Ureter (tissue), 1 donor: ENCODE measurements around the gene NCLN. TPM values are rescaled to one million over a fixed set of nuclear protein-coding genes. Genes with fewer than 3 reads are reported as not detected.
"Not testable (repeated sequence)": the region's sequence is repeated elsewhere in the genome, so short reads cannot be mapped to it uniquely, and the experiment has no call there.

ENCODE experiments used
- DNase-seq: peaks from one replicate; pipeline ENCODE4 v3.0.0-alpha.2; 2020; ENCODE audit warnings: low spot score
- total RNA-seq: library from RNA; stranded (reverse); gene quantifications from one replicate; pipeline ENCODE4 v1.2.4, GENCODE V29; 2023
- donor health status: DM: yes; HTN: yes; CAD: no.

NCLN gene
- total RNA-seq, 1 donor from 2014 or later: 69.2 TPM

GRCh38 chr19:3225169-3225485, 39.4 kb downstream of the NCLN start:
- DNase-seq: no peak

DNA sequence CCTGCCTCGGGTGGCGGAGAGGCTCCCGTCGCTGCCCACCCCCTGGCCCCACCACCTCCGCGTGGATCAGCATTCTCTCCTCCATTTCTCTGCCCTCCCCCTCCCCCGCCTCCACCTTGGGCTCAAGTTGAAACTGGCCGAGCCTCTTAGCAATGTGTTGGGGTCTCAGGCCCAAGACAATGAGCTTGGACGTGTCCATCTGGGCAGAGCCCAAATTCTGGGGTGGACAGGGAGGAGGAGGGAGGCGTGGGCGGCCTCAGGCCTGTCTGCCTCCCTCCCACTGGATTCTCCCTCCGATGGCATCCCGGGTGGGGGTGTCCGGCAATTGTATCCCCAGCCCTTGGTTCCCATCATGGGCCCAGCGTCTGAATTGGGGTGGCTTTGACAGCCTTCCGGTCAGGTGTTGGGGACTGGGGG, 40.0 kb downstream of the NCLN start:
- no peak for DNase-seq

DNA sequence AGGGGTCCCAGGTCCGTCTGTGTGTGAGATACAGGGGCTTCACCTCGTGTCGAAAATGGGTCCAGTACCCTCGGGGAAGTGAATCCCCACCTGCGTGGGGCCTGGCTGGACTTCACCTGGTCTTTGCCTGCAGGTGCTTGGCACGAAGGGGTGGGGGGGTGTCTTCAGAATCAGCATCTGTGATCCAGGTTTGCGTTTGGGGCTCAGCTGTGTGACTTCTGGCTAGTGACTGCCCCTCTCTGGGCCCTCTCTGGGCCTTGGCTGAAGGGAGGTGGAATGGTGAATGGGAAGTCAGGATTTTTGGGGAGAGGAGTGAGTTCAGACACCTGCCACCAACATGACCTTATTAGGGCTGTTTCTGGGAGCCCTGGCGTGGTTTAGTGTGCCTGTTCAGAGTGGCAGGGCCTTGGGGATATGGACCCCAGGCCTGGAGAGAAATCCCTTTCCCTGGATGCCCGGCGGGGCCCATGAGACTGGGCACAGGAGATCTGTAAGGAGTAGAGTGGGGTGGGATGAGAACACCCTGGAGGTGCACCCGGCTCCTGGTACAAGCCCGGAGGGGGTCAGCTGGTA, 41.4 kb downstream of the NCLN start:
- DNase-seq: no peak

DNA sequence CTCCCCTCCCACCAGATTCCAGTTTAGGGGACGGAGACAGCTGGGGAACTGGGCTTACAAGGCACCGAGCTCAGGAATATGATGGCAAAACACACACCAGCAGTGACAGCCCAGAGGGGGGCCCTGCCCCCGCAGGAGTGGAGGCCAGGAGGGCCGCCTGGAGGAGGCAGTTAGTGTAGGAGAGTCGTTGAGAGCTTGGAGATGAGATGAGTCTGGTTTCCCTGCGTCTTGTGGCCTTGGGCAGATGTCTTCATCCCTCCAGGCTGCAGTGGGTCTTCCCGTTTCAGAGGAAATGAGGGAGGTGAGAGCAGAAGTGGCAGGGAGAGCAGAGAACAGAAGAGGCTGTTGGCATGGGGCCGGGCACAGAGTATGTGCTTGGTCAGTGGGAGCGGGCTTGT, 43.6 kb downstream of the NCLN start:
- no peak for DNase-seq

DNA sequence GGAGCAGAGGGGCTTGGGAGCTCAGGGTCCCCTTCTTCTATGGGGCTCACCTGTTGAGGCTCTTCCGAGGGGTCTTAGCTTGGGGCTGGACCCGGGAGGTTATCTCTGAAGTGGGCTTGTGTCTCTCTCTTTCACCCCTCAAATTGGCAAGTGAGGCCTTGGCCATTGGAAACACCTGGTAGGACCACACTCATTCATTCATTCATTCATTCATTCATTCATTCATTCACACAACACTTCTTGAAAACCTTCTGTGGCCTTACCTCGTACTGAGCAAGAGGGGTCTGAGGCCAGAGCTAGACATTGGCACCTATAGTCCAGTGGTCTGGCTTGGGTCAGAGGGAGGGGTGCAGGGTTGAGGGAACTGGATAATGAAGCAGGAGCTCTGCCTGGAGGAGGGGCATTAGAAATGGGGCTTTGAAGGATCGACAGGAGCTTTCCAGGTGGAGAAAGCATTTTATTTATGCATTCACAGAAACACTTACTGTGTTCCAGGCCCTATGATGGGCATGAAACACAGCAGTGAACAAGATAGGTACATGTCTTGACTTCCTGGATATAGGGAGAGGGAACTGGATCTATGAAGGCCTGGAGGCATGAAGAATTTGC, 44.3 kb downstream of the NCLN start:
- no peak for DNase-seq

DNA sequence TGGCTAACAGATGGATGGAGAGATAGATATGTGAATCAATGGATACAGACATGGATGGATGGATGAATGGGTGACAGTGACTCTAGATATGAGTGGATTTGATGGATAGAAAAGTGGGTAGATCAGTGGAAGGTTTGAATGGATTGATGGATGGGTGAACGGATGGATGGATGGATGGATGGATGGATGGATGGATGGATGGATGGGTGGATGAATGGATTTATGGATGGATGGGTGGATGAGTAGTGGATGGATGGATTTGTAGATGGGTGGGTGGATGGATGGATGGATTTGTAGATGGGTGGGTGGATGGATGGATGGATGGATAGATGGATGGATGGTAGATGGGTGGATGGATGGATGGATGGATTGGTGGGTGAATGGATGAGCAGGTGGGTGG, 45.6 kb downstream of the NCLN start:
- no peak for DNase-seq

DNA sequence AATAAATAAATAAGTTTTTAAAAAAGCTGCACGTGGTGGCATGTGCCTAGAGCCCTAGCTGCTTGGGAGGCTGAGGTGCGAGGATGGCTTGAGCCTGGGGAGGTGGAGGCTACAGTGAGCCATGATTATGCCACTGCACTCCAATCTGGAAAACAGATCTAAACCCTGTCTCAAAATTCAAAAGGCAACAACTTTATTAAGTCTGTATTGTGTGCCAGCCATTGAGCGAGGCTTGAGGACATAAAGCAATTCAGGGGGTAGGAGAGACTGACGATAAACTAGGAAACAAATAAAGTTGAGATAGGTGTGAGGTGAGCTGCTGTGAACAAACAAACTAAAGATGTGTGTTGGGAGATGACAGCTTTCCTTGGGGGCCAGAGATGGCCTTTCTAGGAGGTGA, 47.4 kb downstream of the NCLN start:
- DNase-seq: no peak

DNA sequence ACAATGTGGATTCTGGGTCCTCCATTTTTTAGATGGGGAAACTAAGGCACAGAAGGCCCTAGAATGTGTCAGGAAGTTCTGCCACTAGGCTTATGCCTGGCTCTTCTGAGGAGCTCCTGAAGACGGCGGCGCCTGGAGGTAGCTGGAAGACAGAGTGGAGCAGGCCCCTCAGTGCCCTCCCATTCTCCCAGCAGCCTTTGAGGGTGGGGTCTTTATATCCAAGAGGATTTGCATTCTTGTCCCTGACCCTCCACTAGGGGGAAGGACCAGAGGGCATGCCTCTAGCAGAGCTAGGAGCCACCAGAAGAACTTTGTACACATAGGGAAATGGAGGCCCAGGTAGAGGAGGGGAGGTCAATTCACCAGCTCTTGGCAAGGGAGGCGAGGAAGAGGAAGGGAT, 48.1 kb downstream of the NCLN start:
- DNase-seq: no peak

DNA sequence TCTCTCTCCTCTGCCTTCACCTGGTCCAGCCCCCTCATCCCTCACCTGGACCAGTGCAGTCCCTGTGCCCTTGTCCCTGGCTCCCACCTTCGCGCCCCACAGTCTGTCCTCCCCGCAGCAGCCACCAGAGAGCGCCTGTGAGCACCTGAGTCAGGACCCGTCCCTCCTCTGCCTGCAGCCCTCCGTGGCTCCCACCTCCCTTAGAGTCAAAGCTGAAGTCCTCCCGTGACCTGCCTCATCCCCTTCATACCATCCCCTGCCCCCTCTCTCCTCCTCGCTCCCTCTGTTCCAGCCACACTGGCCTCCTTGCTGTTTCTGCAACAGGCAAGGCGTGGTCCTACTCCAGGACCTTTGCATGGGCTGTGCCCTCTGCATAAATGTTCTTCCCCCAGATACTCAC, 49.1 kb downstream of the NCLN start:
- no peak for DNase-seq

GRCh38 chr19:3235604-3236003, 49.9 kb downstream of the NCLN start:
- DNase-seq: not testable (repeated sequence)

DNA sequence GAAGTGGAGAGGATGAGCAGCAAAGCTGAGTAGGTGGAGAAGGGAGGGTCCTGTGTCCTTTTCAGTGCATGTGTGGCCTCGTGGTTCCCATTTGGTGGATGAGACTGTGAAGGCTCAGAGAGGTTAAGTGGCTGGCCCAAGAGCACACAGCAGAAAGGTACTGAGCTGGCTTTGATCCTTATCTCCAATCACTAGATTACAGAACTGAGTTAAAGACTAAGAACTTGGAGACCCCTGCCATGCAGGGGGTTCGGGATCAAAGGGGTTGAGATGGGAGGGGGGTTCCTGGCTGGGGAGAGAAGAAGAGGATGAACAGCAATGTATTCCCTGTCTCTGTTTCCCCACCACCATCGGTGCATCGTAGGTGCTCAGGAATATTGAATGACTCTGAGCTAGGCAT, 50.5 kb downstream of the NCLN start:
- DNase-seq: no peak

DNA sequence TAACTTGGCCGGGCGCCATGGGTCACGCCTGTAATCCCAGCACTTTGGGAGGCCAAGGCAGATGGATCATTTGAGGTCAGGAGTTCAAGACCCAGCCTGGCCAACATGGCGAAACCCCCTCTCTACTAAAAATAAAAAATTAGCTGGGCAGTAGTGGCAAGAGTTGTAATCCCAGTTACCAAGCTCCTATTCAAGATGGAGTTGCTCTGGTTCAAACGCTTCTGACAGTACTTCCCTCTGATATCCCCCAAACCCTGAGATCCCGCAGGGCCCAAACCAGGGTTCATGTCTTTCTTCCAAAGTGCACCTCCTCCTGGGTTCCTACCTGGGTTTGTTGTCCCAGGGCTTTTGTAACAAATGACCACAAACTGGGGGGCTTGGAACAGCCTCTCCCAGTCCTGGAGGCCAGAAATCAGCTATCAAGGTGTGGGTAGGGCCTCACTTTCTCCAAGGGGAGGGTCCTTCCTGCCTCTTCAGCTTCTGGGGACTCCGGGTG, 52.4 kb downstream of the NCLN start:
- DNase-seq: no peak

DNA sequence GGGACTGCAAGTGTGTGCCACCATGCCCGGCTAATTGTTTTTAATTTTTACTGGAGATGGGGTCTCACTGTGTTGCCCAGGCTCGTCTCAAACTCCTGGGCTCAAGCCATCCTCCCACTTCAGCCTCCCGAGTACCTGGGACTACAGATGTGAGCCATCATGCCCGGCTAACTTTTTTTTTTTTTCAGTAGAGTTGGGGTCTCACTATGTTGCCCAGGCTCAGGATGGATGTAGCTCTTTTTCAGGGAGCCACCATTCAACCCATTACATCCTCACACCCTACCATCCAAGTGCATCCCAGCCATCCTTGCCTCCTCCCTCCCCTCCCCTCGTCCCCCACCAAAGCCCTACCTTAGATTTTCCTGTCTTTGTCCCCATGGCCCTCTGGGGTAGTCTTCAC, 53.6 kb downstream of the NCLN start:
- DNase-seq: no peak

DNA sequence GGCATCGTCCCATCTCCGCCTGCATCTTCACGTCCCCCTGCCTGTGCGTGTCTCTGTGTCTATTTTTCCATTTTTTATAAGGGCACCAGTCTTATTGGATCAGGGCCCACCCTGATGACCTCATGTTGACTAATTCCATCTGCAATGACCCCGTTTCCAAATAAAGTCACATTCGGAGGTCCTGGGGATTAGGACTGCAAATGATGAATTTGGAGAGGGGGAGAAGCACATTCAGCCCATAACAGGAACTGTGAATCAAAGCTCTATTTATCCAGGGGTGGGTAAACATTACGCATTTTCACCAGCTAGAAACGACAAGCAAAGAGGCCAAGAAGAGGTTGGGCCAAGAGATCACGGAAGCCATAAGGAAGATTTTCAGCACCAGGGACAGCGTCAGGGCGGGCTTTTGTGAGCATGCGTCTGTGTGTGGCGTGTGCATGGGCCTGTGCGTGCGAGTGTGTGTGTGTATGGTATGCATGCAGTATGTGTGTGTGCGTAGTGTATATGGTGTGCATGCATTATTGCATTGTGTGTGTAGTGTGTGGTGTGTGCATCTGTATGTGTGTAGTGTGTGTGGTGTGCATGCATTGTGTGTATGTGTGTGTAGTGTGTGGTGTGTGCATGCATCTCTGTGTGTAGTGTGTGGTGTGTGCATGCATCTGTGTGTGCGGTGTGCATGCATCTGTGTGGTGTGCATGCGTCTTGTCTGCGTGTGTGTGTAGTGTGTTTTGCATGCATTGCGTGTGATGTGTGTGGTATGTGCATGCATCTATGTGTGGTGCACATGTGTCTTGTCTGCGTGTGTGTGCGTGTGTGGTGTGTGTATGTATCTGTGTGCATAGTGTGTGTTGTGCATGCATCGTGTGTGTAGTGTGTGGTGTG, 58.3 kb downstream of the NCLN start:
- DNase-seq: no peak

DNA sequence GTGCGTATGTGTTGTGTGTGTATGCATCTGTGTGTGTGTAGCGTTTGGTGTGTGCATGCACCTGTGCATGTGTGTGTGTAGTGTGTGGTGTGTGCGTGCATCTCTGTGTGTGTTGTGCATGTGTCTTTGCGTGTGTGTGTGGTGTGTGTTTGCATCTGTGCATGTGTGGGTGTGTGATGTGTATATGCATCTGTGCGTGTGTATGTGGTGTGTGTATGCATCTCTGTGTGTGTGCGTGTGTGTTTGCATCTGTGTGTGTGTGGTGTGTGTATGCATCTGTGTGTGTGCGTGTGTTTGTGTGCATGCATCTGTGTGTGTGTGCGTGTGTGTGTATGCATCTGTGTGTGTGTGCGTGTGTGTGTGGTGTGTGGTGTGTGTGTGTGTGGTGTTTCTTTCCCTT, 59.3 kb downstream of the NCLN start:
- no peak for DNase-seq

- DNase-seq: no peak
Observed at GRCh38 chr19:3248728-3249326, 63.1 kb downstream of the NCLN start.

DNA sequence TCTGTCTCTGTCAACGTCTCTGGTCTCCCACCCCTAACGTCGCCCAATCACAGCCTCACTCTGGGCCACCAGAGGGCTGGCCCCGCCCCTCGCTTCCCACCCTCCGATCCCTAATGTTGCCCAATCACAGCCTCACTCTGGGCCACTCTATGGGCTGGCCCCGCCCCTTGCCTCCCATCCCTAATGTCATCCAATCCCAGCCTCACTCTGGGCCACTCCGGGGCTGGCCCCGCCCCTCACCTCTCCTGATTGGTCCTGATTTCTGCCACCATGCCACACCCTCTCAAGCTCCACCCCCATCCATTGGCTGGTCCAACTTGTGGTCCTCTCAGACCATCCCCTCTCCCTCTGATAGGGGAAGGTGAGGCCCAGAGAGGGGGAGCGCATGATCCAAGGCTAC, 63.7 kb downstream of the NCLN start:
- DNase-seq: no peak

- no peak for DNase-seq
Observed at GRCh38 chr19:3250675-3251074, 64.9 kb downstream of the NCLN start.

DNA sequence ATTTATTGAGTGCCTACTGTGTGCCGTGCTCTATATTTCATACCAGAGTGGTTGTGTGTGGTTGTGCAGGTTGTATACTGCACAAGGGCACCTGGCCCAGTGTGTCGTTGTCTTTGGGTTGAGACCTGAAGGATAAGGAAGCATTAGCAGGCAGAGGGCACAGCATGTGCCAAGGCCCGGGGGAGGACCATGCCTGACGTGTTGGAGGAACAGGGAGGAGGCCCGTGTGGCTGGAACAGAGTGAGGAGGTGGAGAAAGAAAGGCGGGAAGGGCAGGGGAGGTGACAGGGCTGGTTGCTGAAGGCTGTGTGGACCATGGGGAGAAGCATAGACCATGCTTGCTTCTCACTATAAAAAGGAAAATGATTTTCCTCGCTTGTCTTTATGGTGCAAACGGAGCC, 65.5 kb downstream of the NCLN start:
- DNase-seq: no peak

GRCh38 chr19:3252650-3253049, 66.9 kb downstream of the NCLN start:
- DNase-seq: no peak

DNA sequence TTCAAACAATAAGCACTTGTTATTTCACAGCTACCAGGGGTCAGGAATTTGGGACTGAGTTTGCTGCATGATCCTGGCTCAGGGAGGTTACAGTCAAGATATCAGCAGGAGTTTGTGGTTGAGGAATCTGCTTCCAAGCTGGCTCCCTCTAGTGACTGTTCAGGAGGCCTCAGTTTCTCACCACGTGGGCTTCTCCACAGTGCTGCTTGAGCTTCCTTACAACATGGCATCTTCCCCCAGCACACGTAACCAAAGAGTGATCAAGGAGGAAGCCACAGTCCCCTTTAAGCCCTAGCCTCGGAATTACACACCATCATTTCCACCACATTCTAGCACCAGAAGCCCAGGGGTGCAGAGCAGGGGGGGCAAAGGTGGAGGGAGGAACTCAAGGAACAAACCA, 67.5 kb downstream of the NCLN start:
- DNase-seq: no peak

GRCh38 chr19:3254520-3254919, 68.8 kb downstream of the NCLN start:
- DNase-seq: no peak

DNA sequence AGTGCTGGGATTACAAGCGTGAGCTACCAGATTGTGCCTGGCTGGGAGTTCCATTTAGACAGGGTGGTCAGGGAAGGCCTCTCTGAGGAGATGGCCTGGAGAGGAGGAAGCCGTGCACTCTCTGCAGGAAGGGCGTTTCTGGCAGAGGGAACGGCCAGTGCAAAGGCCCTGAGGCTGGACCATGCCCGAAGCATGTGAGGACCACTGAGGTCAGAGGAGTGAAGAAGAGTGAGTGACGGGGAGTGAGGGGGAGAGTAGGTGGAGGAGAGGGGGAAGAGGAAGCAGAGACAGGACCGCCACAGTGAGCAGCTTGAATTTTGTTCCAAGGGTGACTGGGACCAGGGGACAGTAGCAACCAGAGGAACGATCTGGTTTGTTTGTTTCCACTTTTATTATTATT, 71.3 kb downstream of the NCLN start:
- no peak for DNase-seq
